ENCODE data around the gene C19orf25.

Gene C19orf25

DNA sequence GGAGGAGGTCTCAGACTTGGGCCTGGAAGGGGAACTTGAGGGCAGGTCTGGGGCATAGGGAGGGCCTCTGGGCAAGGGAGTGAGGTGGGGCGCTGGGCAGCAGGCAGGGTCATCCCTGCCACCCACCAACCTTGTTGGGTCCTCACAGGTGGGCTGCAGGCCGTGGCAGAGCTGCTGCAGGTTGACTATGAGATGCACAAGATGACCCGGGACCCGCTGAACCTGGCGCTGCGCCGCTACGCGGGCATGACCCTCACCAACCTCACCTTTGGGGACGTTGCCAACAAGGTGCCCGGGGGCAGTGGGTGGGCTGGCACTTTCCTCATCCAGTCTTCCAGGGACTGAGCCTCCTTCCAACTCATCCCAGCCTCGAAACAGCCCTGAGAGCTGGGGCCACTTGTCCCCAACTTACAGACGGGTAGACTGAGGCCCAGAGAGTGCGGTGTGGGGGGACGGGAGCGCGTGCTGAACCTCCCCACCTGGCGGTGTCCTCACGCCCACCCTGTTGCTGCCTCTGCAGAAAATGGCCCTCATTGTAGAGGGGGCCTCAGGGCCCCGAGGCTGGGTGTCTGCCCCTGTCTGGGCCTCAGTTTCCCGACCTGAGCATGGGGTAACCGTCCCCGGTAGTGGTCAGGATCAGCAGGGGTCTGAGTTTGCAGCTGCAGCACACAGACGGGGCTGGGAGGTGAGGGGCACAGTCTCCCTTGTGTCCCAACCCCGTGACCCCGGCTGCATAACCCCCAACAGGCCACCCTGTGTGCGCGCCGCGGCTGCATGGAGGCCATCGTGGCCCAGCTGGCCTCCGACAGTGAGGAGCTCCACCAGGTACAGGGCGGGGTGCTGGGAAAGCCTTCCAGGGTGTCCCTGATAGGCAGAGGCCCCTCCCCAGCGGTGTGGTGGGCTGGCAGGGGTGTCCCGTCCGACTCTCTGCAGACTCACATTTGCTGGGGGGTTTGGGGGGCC lies 18.7 kb downstream of the C19orf25 start:
- no peak for DNase-seq

DNA sequence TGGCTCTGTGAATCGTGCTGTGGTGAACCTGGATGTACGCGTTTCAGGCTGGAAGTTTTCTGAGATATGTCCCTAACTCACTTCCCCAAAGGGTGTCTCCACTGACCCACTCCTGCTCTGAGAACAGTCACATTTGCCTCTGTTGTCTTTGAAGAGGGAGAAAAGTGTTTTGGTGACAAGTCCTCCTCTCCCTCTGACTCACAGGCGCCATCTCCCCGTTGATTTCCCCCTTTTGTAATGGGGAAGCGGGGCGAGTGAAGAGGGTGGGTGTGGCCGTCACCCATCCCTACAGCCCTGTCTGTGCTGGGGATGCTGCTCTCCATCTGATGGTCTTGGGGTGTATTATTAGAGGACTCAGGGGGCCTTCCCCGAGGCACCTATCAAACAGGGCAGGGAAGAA lies 19.5 kb downstream of the C19orf25 start:
- DNase-seq: no peak

GRCh38 chr19:1457892-1458291 lies 21.1 kb downstream of the C19orf25 start:
- no peak for DNase-seq

DNA sequence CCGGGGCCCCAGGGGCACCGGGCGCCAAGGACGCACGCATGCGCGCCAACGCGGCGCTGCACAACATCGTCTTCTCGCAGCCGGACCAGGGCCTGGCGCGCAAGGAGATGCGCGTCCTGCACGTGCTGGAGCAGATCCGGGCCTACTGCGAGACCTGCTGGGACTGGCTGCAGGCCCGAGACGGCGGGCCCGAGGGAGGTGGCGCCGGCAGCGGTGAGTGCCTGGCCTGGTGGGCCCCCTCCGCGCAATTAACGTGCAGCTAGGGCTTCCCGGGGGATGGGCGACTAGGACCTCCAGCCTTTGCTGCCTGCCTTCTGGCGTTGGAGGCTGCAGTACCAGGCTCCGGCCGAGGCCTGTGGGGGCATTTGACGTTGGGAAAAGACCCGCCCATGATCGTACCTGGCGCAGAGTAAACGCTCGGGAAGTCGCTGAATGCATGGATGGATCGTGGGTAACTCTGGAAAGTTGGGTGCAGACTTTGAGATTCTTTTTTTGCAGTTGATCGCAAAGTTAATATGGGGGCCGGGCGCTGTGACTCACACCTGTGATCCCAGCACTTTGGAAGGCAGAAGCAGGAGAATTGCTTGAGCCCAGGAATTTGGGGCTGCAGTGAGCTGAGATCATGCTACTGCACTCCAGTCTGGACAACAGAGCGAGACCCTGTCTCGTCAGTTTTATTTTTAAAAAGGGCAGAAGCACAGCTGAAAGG lies 21.8 kb downstream of the C19orf25 start:
- DNase-seq: no peak

DNA sequence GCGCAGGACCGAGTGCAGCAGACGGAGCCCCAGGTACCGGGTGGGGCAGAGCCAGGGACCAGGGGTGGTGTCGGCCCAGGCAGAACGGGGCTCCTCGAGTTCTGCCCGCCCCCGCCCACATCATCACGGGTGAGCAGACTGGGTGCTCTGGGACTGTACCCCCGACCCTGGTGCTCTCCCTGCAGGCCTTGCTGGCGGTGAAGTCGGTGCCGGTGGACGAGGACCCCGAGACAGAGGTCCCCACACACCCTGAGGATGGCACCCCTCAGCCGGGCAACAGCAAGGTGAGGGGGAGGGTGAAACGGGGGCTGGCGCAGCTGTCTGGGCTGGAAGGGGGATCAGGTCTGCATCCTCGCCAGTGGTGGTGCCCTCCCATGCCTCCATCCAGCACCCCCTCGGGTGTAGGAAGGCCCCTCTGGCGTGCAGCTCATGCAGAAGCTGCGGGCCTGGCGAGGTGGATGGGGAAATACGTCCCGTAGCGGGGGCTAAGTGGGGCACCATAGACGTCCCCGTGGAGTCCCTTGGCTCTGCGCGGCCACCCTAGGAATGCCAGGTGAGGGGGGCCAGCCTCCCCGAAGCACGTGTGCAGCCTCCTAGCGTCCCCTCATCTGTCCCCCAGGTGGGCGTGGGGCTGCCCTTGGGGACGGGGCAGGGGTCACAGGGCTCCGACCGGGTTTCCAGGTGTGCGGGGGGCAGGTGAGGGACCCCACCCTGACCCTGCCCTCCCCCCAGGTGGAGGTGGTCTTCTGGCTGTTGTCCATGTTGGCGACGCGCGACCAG lies 22.7 kb downstream of the C19orf25 start:
- no peak for DNase-seq

DNA sequence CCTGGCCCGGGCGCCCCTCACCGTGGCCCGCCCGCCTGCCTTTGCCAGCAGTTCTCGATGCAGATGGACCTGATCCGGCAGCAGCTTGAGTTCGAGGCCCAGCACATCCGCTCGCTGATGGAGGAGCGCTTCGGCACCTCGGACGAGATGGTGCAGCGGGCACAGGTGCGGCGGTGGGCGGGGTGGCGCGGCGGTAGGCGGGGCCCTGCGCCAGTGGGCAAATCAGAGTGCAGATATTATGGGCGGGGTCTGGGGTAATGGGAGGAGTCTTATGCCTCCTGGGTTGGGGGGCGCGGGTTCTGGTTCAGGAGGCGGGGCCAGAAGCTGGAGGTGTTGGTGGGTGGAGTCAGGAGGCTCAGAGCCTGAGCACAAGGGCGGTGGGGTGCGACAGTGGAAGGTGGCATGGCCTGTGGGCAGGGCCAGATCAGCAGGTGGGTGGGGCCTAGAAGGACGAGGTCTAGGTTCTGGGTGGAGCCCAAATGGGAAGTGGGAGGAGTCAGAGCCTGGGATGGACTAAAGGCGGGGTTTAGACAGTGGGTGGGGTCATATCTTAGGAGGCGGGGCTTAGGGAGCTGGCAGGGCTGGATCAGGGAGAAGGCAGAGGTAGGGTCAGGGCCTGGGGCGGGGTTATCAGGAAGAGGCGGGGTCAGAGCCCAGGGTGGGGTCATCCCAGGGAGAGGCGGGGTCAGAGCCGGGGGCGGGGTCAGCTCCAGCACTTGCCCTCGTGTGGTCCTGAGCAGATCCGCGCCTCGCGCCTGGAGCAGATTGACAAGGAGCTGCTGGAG lies 23.5 kb downstream of the C19orf25 start:
- no peak for DNase-seq

DNA sequence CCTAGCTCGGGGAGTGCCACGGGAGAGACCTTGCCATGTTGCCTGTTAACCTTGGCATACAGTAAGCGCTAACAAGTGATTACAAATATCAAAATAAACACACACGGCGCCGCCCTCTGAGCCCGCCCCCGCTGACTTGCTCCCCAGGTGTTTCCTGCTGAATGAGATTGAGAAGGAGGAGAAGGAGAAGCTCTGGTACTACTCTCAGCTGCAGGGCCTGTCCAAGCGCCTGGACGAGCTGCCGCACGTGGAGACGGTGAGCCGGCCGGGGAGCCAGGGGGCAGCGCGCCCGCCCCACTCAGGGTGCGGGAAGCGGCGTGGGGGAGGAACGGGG lies 24.0 kb downstream of the C19orf25 start:
- no peak for DNase-seq

DNA sequence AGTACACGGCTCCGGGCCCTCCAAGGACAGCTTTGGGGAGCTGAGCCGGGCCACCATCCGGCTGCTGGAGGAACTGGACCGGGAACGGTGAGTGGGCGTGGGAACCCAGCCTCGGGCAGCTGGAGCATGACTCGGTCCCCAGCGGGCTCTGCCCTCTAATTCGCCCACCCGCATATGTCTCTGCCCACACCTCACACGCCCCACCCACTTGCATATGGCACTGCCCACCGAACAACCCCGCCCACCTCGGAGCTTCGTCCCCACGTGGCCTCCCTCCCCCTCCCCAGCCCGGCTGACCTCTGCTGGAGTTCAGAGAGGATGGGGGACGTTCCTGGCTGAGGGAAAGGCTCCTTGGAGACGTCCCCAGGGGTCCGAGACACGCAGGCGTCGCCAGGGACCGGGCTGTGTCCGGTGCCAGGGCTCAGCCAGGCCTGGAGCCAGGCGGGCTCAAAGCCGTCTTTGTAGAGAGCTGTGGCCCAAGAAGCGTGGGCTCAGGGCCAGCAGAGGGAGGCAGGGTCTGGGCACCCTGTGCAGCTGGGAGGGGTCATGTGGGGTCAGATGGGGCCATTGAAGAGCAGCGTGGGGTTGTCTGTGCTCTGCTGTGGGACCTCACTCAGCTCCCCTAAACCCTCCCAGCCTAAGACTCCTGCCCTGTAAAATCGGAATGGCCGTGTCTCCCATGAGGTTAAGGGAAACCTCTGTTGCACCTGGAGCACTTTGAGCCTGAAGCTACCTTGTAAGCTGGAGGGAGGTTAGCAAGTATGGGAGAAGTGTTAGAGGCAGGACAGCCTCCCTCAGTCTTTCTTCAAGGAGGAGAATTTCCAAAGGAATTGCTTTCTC lies 25.3 kb downstream of the C19orf25 start:
- no peak for DNase-seq

- no peak for DNase-seq
Observed at GRCh38 chr19:1452802-1453524, 26.1 kb downstream of the C19orf25 start.

GRCh38 chr19:1451916-1452801 lies 26.9 kb downstream of the C19orf25 start:
- DNase-seq: no peak

DNA sequence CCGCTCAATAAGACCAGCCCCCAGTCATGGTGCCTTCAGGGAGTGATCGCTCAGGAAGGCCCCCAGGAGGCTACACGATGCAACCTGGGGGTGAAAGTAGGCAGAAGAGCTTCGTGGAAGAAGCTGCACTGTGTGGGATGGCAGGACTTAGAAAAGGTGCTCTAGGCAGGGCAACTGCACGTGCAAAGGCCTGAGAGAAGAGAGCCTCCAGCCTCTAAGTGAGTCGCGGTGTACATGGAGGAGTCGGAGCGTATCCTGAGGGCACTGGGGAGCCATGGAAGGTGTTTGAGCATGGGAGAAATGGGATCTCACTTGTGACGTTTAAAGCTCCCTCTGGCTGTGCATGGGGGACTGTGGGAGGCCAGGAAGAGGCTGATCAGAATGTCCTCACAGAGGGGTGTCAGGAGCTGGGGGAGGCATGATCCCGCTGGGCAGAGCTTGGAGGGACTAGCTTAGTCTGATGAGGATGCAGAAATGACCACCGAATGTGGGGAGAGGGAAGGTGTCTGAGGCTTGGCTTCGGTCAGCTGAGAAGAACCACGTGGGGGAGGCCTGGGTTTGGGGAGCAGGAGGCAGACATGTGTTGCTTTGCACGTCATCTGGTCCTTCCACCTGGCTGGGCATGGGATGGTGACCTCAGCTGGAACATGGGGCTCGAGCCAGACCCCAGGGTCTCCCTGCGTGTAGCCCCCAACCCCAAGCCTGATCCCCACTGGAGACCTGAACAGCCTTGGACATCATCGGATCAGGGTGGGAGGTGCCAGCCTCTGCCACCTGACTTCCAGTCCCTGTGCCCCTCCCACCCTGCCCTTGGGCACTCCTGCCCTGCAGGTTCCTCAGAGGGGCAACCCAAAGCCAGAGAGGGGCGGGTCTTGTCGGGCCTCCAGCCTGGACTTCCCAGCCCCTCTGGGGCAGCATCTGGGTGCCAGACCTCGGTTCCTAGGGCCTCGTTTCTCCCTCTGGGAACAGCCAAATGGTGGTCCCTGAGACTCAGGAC lies 28.0 kb downstream of the C19orf25 start:
- DNase-seq: no peak

- no peak for DNase-seq
Observed at GRCh38 chr19:1449467-1450442, 29.3 kb downstream of the C19orf25 start, which contains the start of gene APC2. TSS of gene APC2 (plus strand) at chr19:1450121. CDS start at chr19:1453002, 2,881 bp downstream.

DNA sequence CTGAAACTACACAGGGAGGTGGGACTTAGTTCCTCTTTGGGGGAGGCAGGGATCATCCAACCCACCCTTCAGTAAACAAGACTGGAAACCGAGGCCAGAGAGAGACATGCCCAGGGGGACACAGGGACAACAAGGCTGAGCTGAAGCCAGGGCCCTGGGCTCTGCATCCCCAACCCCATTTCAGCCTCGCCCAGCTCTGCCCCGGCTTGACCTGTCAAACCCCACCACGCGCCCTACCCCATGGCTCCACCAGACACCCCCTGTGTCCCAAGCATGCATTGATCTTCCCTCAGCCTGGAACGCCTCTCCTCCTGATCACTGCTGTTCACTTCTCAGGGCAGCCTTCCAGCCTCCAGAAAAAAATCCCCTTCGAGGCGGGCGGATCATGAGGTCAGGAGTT lies 31.1 kb downstream of the C19orf25 start:
- DNase-seq: no peak

DNA sequence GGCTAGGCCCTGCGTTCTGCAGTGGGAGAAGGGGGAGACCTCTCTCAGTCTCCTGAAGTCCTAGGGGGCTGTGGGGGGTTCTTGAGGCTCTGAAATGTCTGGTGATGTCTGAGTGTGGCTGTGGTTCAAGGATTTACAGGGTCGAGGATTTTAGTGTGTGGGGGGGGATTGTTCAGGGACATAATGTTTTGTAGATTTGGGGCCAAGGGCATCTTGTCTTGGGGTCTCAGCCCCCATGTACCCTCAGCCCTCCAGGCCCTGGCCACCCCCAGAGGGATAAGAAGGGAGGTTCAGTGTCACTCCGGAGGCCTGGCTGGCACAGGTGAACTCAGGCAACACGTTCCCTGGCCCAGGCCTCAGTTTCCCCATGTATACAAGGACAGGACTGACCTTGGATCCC lies 31.5 kb downstream of the C19orf25 start:
- DNase-seq: no peak

GRCh38 chr19:1446713-1447481 lies 32.1 kb downstream of the C19orf25 start:
- no peak for DNase-seq

Measured in activated CD4-positive, alpha-beta T cell treated with anti-CD3 and anti-CD28 coated beads, Interleukin-2, amount 50 U/mL, for 4 hours (primary cell).